ENCODE results near the gene FAN1. TPM values are rescaled to one million over a fixed set of nuclear protein-coding genes. Genes with fewer than 3 reads are reported as not detected.
A peak's percentile ranks its signal among the peaks of the same experiment; 100 is the strongest.

The FAN1 gene
- total RNA-seq, 1 donor from 2014 or later: 25.3 TPM

GRCh38 chr15:30984118-30984517 lies 80.4 kb downstream of the FAN1 start:
- Histone ChIP-seq H3K4me1 (peaks cover 94% of the 10 kb centered on the region), H3K36me3 (peaks cover 16% of the 10 kb centered on the region), H3K27ac (replicated peaks) (peak overlapping the region; percentile 73), H3K4me3 (peak overlapping the region; percentile 24), H3K27me3 (ENCODE audit: low read depth) (no peaks in the 10 kb centered on the region), H3K9me3 (replicated peaks) (no peaks in the 10 kb centered on the region)
- intact Hi-C loops (cut with micrococcal nuclease): no loop called here
- no peak for DNase-seq
- no peak for TF ChIP-seq CTCF (IDR thresholded peaks at IDR 0.05; ENCODE audit: borderline replicate concordance)

GRCh38 chr15:30984542-30984941 lies 80.8 kb downstream of the FAN1 start:
- Histone ChIP-seq H3K4me3 (peak overlapping the region; percentile 24), H3K4me1 (peaks cover 94% of the 10 kb centered on the region), H3K36me3 (peaks cover 16% of the 10 kb centered on the region), H3K9me3 (replicated peaks) (no peaks in the 10 kb centered on the region), H3K27ac (replicated peaks) (peak overlapping the region; percentile 73), H3K27me3 (ENCODE audit: low read depth) (no peaks in the 10 kb centered on the region)
- no peak for DNase-seq
- intact Hi-C loops (cut with micrococcal nuclease): no loop called here
- TF ChIP-seq CTCF (IDR thresholded peaks at IDR 0.05; ENCODE audit: borderline replicate concordance): no peak

GRCh38 chr15:30985081-30985531 lies 81.4 kb downstream of the FAN1 start:
- Histone ChIP-seq H3K36me3 (peaks cover 16% of the 10 kb centered on the region), H3K27me3 (ENCODE audit: low read depth) (no peaks in the 10 kb centered on the region), H3K4me1 (peaks cover 94% of the 10 kb centered on the region), H3K27ac (replicated peaks) (peak overlapping the region; percentile 73), H3K9me3 (replicated peaks) (no peaks in the 10 kb centered on the region), H3K4me3 (peak overlapping the region; percentile 24)
- DNase-seq: no peak
- no peak for TF ChIP-seq CTCF (IDR thresholded peaks at IDR 0.05; ENCODE audit: borderline replicate concordance)
- intact Hi-C loops (cut with micrococcal nuclease): no loop called here

- peak overlapping the region; percentile 93 for H3K4me3 ChIP-seq
- no peaks in the 10 kb centered on the region for H3K27me3 ChIP-seq (ENCODE audit: low read depth)
- peak overlapping the region; percentile 96 for H3K27ac ChIP-seq (replicated peaks)
- no peaks in the 10 kb centered on the region for H3K9me3 ChIP-seq (replicated peaks)
- DNase-seq: no peak
- peaks cover 11% of the 10 kb centered on the region for H3K36me3 ChIP-seq
- intact Hi-C loops (cut with micrococcal nuclease): no loop called here
- TF ChIP-seq CTCF (IDR thresholded peaks at IDR 0.05; ENCODE audit: borderline replicate concordance): no peak
- peaks cover 75% of the 10 kb centered on the region for H3K4me1 ChIP-seq
Observed at GRCh38 chr15:30990036-30990435, 86.3 kb downstream of the FAN1 start.

- Histone ChIP-seq H3K9me3 (replicated peaks) (no peaks in the 10 kb centered on the region), H3K27me3 (ENCODE audit: low read depth) (no peaks in the 10 kb centered on the region), H3K36me3 (peaks cover 10% of the 10 kb centered on the region), H3K4me1 (peaks cover 68% of the 10 kb centered on the region), H3K27ac (replicated peaks) (peak overlapping the region; percentile 96), H3K4me3 (peak overlapping the region; percentile 93)
- TF ChIP-seq CTCF (IDR thresholded peaks at IDR 0.05; ENCODE audit: borderline replicate concordance): no peak
- intact Hi-C loops (cut with micrococcal nuclease): no loop called here
- no peak for DNase-seq
Observed at GRCh38 chr15:30990446-30991254, 86.9 kb downstream of the FAN1 start.
